Upper lobe of right lung (tissue), 1 donor: Measurements from ENCODE around the gene FAM240A. TPM values are rescaled to one million over a fixed set of nuclear protein-coding genes. Genes with fewer than 3 reads are reported as not detected.

Experiments used
- ATAC-seq: fragments of 200-7000 bp; cut with Tn5 transposase; one replicate; pipeline ENCODE4 v1.9.1; 2020; ENCODE audit warnings: mild to moderate bottlenecking, moderate library complexity
- DNase-seq: peaks from one replicate; pipeline ENCODE4 v3.0.0-alpha.2; 2020
- H3K27ac ChIP-seq: fragments of 200-600 bp; one replicate; pipeline ENCODE4 v1.8.0; 2022
- H3K27me3 ChIP-seq: fragments of 200-600 bp; one replicate; pipeline ENCODE4 v1.8.0; 2022; ENCODE audit warnings: mild to moderate bottlenecking
- H3K36me3 ChIP-seq: fragments of 200-600 bp; one replicate; pipeline ENCODE4 v1.8.0; 2022
- H3K4me1 ChIP-seq: fragments of 200-600 bp; one replicate; pipeline ENCODE4 v1.8.0; 2022
- H3K4me3 ChIP-seq: fragments of 200-600 bp; one replicate; pipeline ENCODE4 v1.8.0; 2022; ENCODE audit warnings: mild to moderate bottlenecking
- H3K9me3 ChIP-seq: fragments of 200-600 bp; one replicate; pipeline ENCODE4 v1.8.0; 2022
- intact Hi-C: fragments of 100-400 bp; cut with DNase I; formaldehyde crosslinking; loops from one replicate; pipeline ENCODE4 v1.11.0; 2022
- total RNA-seq: library from RNA; stranded (reverse); fragmentation: NEBNext Ultra II Directional; extraction: Animal tissue kit (Norgen Biotek cat#: 25700); gene quantifications from one replicate; pipeline ENCODE4 v1.2.1, GENCODE V29; 2021
- TF ChIP-seq, protein P1 (sequence below): fragments of 200-600 bp; IDR thresholded peaks from one replicate; pipeline ENCODE4 v1.8.0; 2022; ENCODE audit warnings: antibody characterized with exemption
- donor health status: DM: no; HTN: yes; CAD: no; lungs with severe emphysema.

FAM240A gene
- total RNA-seq, 1 donor from 2014 or later, result not detected

DNA sequence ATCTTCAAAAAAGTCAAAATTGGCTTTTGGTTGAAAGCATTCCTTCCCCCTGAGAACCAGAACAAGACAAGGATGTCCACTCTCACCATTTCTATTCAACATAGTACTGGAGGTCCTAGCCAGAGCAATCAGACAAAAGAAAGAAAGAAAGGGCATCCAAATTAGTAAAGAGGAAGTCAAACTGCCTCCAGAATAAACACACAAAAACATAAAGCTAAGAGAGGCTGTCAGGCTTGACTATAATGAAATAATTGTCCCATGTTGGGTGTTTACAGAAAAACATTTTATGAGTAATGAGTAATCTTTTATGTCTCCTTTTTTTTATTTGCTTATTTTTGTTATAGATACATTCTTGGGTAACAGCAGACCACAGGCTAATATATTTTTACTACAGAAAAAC is 18.3 kb upstream of the FAM240A start:
- H3K4me3 ChIP-seq, result no peak overlapping the region
- TF ChIP-seq, protein P1, sequence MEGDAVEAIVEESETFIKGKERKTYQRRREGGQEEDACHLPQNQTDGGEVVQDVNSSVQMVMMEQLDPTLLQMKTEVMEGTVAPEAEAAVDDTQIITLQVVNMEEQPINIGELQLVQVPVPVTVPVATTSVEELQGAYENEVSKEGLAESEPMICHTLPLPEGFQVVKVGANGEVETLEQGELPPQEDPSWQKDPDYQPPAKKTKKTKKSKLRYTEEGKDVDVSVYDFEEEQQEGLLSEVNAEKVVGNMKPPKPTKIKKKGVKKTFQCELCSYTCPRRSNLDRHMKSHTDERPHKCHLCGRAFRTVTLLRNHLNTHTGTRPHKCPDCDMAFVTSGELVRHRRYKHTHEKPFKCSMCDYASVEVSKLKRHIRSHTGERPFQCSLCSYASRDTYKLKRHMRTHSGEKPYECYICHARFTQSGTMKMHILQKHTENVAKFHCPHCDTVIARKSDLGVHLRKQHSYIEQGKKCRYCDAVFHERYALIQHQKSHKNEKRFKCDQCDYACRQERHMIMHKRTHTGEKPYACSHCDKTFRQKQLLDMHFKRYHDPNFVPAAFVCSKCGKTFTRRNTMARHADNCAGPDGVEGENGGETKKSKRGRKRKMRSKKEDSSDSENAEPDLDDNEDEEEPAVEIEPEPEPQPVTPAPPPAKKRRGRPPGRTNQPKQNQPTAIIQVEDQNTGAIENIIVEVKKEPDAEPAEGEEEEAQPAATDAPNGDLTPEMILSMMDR, result no peak
- intact Hi-C loops, result no loop called here
- no peak for DNase-seq
- ATAC-seq, result no peak
- no peaks in the 10 kb centered on the region for H3K27me3 ChIP-seq
- H3K4me1 ChIP-seq, result no peaks in the 10 kb centered on the region
- H3K36me3 ChIP-seq, result no peaks in the 10 kb centered on the region
- H3K9me3 ChIP-seq, result no peaks in the 10 kb centered on the region
- H3K27ac ChIP-seq, result no peak overlapping the region

DNA sequence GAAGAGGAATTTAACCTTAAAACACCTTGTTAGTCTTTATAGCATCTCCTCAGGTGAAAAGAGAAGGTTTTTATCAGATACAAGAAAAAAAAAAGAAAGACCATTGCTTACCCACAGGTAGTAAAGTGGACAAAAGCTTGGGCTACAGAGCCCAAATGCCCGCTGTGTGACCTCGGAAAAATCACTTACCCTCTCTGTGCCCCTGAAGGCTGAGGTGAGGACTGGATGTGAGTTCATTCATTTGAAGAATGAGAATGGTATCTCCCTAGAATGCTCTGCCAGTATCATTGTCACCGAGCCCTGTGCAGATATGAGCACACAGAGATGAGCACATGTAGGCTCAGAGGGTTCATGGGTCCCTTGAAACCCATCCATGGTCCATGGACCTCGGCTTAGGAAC is 17.6 kb upstream of the FAM240A start:
- DNase-seq (no peak), ATAC-seq (no peak)
- Histone ChIP-seq H3K27ac (no peak overlapping the region), H3K27me3 (no peaks in the 10 kb centered on the region), H3K36me3 (no peaks in the 10 kb centered on the region), H3K4me1 (no peaks in the 10 kb centered on the region), H3K4me3 (no peak overlapping the region), H3K9me3 (no peaks in the 10 kb centered on the region)
- intact Hi-C loops, result no loop called here
- TF ChIP-seq, protein P1, result no peak

DNA sequence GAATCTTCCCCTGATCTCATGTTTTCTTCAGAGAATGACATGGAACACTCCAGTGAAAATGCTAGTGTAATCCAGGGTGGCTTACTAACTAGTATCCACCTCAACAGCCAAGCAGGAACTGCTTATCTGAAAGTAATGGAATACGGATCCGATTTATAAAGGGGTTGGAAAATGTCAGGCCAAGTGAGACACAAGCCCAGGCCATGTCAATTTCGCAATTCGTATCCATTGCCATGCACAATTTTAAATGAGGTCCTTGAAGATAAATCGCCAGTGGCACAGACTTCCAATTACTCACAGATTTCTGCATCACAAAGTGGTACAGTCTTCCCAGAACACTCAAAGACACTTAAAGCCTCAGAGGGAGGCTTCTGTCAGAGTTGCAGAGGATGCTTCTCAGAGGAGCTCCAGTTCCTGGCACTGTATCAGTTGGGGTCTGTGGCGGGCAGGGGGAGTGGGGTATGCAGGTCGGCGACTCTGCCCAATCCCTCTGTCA is 16.5 kb upstream of the FAM240A start:
- no peaks in the 10 kb centered on the region for H3K9me3 ChIP-seq
- no peak for ATAC-seq
- DNase-seq, result no peak
- H3K4me3 ChIP-seq, result no peak overlapping the region
- H3K36me3 ChIP-seq, result no peaks in the 10 kb centered on the region
- no peaks in the 10 kb centered on the region for H3K27me3 ChIP-seq
- H3K4me1 ChIP-seq, result no peaks in the 10 kb centered on the region
- H3K27ac ChIP-seq, result no peak overlapping the region
- intact Hi-C loops, result no loop called here
- TF ChIP-seq, protein P1, result no peak

DNA sequence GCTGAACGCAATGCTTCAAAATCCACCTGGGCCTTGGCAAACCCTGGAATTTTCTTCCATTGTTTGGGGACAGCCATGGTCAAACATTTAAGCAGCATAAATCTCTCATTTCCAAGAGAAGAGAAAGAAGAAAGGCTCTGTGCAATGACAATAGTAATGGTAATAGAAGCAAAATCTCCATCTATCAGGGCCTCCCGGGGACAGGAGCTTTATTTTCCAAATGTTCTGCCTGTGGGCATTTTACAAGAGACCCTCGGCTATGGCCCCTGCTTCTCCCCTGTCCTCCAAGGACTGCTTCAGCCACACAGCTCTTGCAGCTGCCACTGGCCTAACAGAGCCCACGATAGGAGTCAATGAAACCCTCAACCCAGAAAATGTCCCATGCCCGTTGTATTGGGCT is 12.7 kb upstream of the FAM240A start:
- TF ChIP-seq, protein P1, result no peak
- no peak for DNase-seq
- H3K9me3 ChIP-seq, result no peaks in the 10 kb centered on the region
- H3K4me1 ChIP-seq, result no peaks in the 10 kb centered on the region
- H3K27ac ChIP-seq, result no peak overlapping the region
- ATAC-seq, result no peak
- no peaks in the 10 kb centered on the region for H3K36me3 ChIP-seq
- no peak overlapping the region for H3K4me3 ChIP-seq
- H3K27me3 ChIP-seq, result no peaks in the 10 kb centered on the region
- intact Hi-C loops, result no loop called here

DNA sequence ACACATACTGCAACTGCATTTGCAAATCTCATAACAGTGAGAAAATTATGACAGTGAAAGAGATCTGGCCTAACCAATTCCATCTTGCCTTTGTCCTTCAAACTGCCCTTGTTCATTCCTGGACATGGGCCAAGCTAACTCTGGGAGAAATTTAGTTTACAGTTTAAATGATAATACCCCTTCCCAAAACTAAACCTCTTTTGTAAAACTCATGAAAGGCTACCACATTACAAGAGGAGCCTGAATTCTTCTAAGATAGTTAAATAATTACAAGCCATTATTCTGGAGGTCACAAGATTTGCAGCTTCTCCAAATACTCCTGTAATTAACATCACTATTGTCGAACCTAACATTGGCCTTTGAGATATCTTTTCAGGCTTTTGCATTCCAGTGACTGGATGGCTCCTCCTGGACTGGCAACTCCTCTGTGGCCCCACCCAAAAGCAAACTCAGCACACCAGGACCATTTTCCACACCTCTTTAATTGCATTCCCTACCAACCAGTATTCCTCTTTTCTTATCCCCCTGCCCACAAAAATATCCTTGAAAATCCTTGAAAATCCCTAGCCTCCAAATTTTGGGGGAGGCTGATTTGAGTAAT is 8.8 kb upstream of the FAM240A start:
- H3K4me3 ChIP-seq, result no peak overlapping the region
- no peaks in the 10 kb centered on the region for H3K9me3 ChIP-seq
- ATAC-seq, result no peak
- TF ChIP-seq, protein P1, result no peak
- intact Hi-C loops, result no loop called here
- no peak overlapping the region for H3K27ac ChIP-seq
- no peaks in the 10 kb centered on the region for H3K4me1 ChIP-seq
- no peak for DNase-seq
- H3K36me3 ChIP-seq, result no peaks in the 10 kb centered on the region
- H3K27me3 ChIP-seq, result no peaks in the 10 kb centered on the region

DNA sequence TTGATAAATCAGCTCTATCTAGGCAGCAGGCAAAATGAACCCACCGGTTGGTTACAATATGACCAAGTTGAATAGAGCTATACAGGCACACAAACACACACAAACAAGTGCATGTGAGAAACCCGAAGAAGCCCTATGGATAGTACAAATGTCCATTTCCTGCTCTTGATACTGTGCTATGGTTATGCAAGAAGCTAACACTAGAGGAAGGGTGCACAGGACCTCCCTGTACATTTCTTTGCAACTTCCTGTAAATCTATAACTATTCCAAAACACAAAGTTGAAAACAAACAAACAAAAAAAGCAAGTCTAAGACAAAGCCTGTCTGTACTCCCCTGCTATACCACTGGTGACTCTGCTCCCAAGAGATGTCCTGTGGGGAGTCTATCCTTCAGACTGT is 8.2 kb upstream of the FAM240A start:
- ATAC-seq (peak; percentile 25), DNase-seq (no peak)

More for the DNA sequence above, 8.2 kb upstream of the FAM240A start:
- intact Hi-C loops, result no loop called here
- H3K27me3 ChIP-seq, result no peaks in the 10 kb centered on the region
- H3K4me3 ChIP-seq, result no peak overlapping the region
- no peak overlapping the region for H3K27ac ChIP-seq
- TF ChIP-seq, protein P1, result no peak
- H3K4me1 ChIP-seq, result no peaks in the 10 kb centered on the region
- no peaks in the 10 kb centered on the region for H3K36me3 ChIP-seq
- no peaks in the 10 kb centered on the region for H3K9me3 ChIP-seq
